Heart left ventricle (tissue), 16 donors: ENCODE data around the gene TNIK. TPM values are rescaled to one million over a fixed set of nuclear protein-coding genes. Genes with fewer than 3 reads are reported as not detected.

Experiments used
- ATAC-seq, 4 donors: fragments of 200-7000 bp; cut with Tn5 transposase; one replicate each; pipeline ENCODE4 v1.9.1; 2020 to 2022; ENCODE audit warnings: moderate library complexity in 4 of 4, mild to moderate bottlenecking in 3 of 4, moderate number of reproducible peaks in 1 of 4
- DNase-seq, 5 donors: peaks; one replicate each; pipeline ENCODE4 v3.0.0-alpha.2; 2020
- H3K27ac ChIP-seq, 12 donors: fragments of 200-600 bp; sonication (generic) in 4 of 12; one replicate each; pipeline versions ENCODE4 v1.5.0 to v1.8.0; 2016 to 2022; ENCODE audit warnings: mild to moderate bottlenecking in 2 of 12
- H3K27me3 ChIP-seq, 9 donors: fragments of 200-600 bp; sonication (generic) in 2 of 9; one replicate each; pipeline versions ENCODE4 v1.5.1 to v1.8.0; 2016 to 2022; ENCODE audit warnings: mild to moderate bottlenecking in 3 of 9
- H3K36me3 ChIP-seq, 9 donors: fragments of 200-600 bp; sonication (generic) in 2 of 9; one replicate each; pipeline versions ENCODE4 v1.5.0 to v1.8.0; 2018 to 2022; ENCODE audit warnings: mild to moderate bottlenecking in 2 of 9
- H3K4me1 ChIP-seq, 12 donors: fragments of 200-600 bp; sonication (generic) in 4 of 12; one replicate each; pipeline versions ENCODE4 v1.5.0 to v1.8.0; 2016 to 2022; ENCODE audit warnings: mild to moderate bottlenecking in 3 of 12
- H3K4me3 ChIP-seq, 12 donors: fragments of 200-600 bp; sonication (generic) in 4 of 12; one replicate each; pipeline versions ENCODE4 v1.5.0 to v1.8.0; 2017 to 2022; ENCODE audit warnings: mild to moderate bottlenecking in 9 of 12, moderate library complexity in 4 of 12
- H3K9me3 ChIP-seq, 12 donors: fragments of 200-600 bp; sonication (generic) in 4 of 12; one replicate each; pipeline versions ENCODE4 v1.5.0 to v1.8.0; 2016 to 2022; ENCODE audit warnings: mild to moderate bottlenecking in 1 of 12
- POLR2A ChIP-seq, 2 donors: fragments of 450-650 bp; IDR thresholded peaks; one replicate each; pipeline ENCODE4 v1.6.1; 2017; ENCODE audit warnings: antibody characterized with exemption in 2 of 2, mild to moderate bottlenecking in 2 of 2, moderate library complexity in 2 of 2
- WGBS, 4 donors: extraction: QIAGEN DNeasy Blood & Tissue Kit in 2 of 4; methylation state at CpG; one replicate each; pipeline versions ENCODE4 v1.1.5 to v1.1.7; 2013 to 2018; 5-methylcytosine and 5-hydroxymethylcytosine counted together
- intact Hi-C, 10 donors: fragments of 100-400 bp; cut with DNase I; formaldehyde crosslinking; loops; one replicate each; pipeline versions ENCODE4 v1.11.1 to v1.14.2; 2022
- polyA plus RNA-seq, 2 donors: library from polyadenylated mRNA; stranded (reverse); fragments of 200-250 nt; gene quantifications; one replicate each; pipeline ENCODE4 v1.2.3, GENCODE V29; 2013
- total RNA-seq, 9 donors: library from RNA; depleted of rRNA in 2 of 9; stranded (reverse); fragments of >200 nt in 2 of 9; fragmentation: NEBNext Ultra II Directional in 3 of 9; extraction: Animal tissue kit (Norgen Biotek cat#: 25700) in 3 of 9; gene quantifications; one replicate each; pipeline versions ENCODE4 v1.1.0 to v1.2.4, GENCODE V29; 2016 to 2023
- TF ChIP-seq, protein P1 (sequence below), 12 donors: fragments of 200-600 bp; sonication (generic) in 4 of 12; IDR thresholded peaks; one replicate each; pipeline versions ENCODE4 v1.5.0 to v1.8.0; 2018 to 2022; ENCODE audit warnings: antibody characterized with exemption in 12 of 12, mild to moderate bottlenecking in 5 of 12
- donor health status: ischemic (EF 13 %, LVEDD 7.1; RV severe dilation, severe dysfunction).
- donor health status: healthy with polysubstance abuse.
- donor health status: DM: no; HTN: yes; CAD: no.
- donor health status: DM: no; HTN: no; CAD: no.
- donor health status: ischemic (EF 25% LVEDD 6.9; RV normal size, moderate dysfunction).
- donor health status: ischemic (EF 25% LVEDD 5.7; RV mildly dilated, moderate dysfunction).
- donor health status: healthy.
- donor health status: DM: yes; HTN: yes; CAD: no.
- donor health status: ischemic (EF 35%, LVEDD 5.7; RV mildly dilated, moderate dysfunction).
- donor health status: nonischemic (EF 11% LVEDD 7.7; RV severe dilation, severe dysfunction).
- donor health status: DM: yes; HTN: yes; CAD: no.
- donor health status: PGD.
- donor health status: ischemic (EF 29% LVEDD 5.4; RV normal size, mild dysfunction).
- donor health status: nonischemic (EF 23%, LVEDD 6.1; RV moderate dilation, normal function).

Gene TNIK
- total and polyA plus RNA-seq, 11 donors = 12.3 to 51.6 (median 32.4) TPM

DNA sequence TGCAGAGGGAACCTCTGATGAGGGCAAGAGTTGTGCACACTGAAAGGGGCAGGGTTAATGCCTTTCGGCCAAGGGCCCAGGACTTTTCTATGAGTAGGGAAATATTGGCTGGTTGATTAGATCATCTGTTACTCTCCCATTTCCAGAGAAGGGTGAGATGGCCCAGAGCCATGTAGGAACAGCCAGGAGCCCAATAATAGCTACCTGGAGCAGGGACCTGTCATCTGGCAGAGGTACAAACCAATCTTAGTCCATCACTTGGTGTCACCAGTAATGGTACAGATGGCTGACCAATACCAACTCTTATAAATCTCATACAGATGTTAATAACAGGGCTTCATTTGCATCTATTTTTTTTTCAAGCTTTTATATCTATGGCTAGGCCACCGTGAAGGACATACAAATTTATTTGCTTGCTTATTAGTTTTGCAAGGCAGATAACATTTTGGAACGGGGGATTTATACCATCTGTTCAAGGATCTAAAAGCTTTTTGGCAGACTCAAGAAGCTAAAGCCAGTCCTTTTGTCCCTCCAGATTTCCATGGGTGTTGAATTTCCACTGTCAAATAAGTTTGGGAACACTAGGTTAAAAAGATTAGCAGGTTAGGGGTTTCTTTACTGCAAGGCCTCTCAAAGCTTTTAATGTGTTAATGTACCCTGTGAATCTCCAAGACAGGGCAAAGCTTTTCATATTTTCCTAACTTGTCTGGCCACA, 79.3 kb downstream of the TNIK start:
- H3K4me1 ChIP-seq = peaks cover 0 to 71% (median 29%) of the 10 kb centered on the region in 12 donors
- H3K4me3 ChIP-seq = no peak overlapping the region
- no peak for ATAC-seq
- H3K27me3 ChIP-seq = no peaks in the 10 kb centered on the region
- intact Hi-C loops = loop anchor here in 1 of 10 donors (10.0 kb wide), 1 partner anchor 196 kb away; no protein-coding TSS in a partner anchor
- H3K36me3 ChIP-seq = no peaks in the 10 kb centered on the region
- DNase-seq = no peak
- no peak overlapping the region for H3K27ac ChIP-seq
- no peak for TF ChIP-seq POLR2A (IDR thresholded peaks at IDR 0.05)
- TF ChIP-seq, protein P1, sequence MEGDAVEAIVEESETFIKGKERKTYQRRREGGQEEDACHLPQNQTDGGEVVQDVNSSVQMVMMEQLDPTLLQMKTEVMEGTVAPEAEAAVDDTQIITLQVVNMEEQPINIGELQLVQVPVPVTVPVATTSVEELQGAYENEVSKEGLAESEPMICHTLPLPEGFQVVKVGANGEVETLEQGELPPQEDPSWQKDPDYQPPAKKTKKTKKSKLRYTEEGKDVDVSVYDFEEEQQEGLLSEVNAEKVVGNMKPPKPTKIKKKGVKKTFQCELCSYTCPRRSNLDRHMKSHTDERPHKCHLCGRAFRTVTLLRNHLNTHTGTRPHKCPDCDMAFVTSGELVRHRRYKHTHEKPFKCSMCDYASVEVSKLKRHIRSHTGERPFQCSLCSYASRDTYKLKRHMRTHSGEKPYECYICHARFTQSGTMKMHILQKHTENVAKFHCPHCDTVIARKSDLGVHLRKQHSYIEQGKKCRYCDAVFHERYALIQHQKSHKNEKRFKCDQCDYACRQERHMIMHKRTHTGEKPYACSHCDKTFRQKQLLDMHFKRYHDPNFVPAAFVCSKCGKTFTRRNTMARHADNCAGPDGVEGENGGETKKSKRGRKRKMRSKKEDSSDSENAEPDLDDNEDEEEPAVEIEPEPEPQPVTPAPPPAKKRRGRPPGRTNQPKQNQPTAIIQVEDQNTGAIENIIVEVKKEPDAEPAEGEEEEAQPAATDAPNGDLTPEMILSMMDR (IDR thresholded peaks at IDR 0.05) = no peak
- 40 to 48% (median 47%) methylated on average over 3 of the region's 3 CpGs for WGBS, 4 donors
- no peaks in the 10 kb centered on the region for H3K9me3 ChIP-seq

DNA sequence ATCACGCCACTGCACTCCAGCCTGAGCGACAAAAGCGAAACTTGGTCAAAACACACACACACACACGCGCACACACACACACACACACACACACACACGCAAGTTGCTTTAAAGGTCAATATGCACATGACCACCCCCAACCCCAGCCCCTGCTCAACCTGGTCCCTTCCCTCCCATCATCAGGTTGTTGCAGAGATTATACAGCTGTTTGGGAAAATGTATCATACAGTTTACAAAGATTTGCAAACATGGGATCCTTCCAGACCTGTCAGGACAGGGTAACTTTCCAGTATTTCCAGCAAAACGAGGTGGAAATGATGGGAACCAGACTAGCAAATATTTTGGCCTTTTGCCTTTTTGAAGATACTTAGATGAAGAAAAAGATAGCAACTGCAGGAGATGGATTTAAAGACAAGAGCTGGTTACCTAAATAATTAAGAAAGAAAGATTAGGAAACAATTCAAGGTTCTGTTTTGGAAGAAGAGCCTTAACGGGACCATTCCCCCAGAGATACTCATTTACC, 80.2 kb downstream of the TNIK start:
- Histone ChIP-seq H3K36me3 (no peaks in the 10 kb centered on the region), H3K27ac (no peak overlapping the region), H3K4me3 (no peak overlapping the region), H3K27me3 (no peaks in the 10 kb centered on the region), H3K9me3 (no peaks in the 10 kb centered on the region), H3K4me1 (peaks cover 0 to 78% (median 31%) of the 10 kb centered on the region in 12 donors)
- intact Hi-C loops = loop anchor here in 1 of 10 donors (10.0 kb wide), 1 partner anchor 195 kb away; no protein-coding TSS in a partner anchor
- DNase-seq (no peak), ATAC-seq (no peak)
- 66 to 84% (median 75%) methylated on average over 5 to 8 of the region's 8 CpGs for WGBS, 4 donors
- TF ChIP-seq, protein P1 (IDR thresholded peaks at IDR 0.05) = no peak

DNA sequence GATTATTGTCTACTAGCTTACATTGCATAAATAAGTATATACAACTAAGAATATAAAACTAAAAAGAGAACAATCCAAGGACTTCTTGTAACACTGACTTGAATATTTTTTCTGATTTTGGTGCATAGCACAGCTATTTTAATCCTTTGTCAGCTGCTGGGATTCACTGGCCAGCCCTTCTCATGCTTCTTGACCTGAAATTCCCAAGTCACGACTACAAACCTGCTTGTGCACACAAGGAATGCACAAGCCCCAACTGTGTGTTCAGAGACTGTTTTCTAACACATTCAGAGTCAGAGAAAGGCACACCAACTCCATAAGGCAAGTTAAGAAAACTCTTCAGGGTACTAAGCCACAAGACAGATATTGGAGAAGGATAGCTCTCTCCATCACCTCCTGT, 80.9 kb downstream of the TNIK start:
- Histone ChIP-seq H3K4me1 (peaks cover 0 to 78% (median 34%) of the 10 kb centered on the region in 12 donors), H3K36me3 (no peaks in the 10 kb centered on the region), H3K4me3 (no peak overlapping the region), H3K27me3 (no peaks in the 10 kb centered on the region), H3K9me3 (no peaks in the 10 kb centered on the region), H3K27ac (no peak overlapping the region)
- intact Hi-C loops = no loop called here
- 23 to 51% (median 32%) methylated on average over 1 of the region's 1 CpG for WGBS, 4 donors
- DNase-seq (no peak), ATAC-seq (no peak)
- no peak for TF ChIP-seq POLR2A (IDR thresholded peaks at IDR 0.05)
- TF ChIP-seq, protein P1 (IDR thresholded peaks at IDR 0.05) = no peak

DNA sequence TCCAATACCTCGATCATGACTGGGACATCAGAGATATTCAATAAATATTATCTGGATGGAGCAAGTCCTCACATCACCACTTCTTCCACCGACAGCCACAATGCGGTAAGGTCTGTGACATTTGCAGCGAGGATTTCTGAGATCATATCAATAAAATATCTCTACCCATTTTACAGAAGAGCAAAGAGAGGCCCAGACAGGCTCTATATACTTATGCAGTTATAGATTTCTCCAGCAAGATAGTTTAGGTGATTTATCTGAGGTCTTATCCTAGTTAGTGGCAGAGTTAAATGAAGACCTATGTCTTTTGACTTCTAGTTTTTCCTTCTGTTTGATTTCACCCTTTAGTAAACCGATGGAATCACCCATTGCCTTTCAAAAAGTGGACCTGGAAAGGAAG, 81.6 kb downstream of the TNIK start:
- DNase-seq = no peak
- TF ChIP-seq POLR2A (IDR thresholded peaks at IDR 0.05) = no peak
- TF ChIP-seq, protein P1 (IDR thresholded peaks at IDR 0.05) = no peak
- no peak for ATAC-seq

More for the DNA sequence above, 81.6 kb downstream of the TNIK start:
- intact Hi-C loops = no loop called here
- 93 to 98% (median 94%) methylated on average over 5 of the region's 5 CpGs for WGBS, 4 donors
- H3K27me3 ChIP-seq = no peaks in the 10 kb centered on the region
- H3K36me3 ChIP-seq = no peaks in the 10 kb centered on the region
- H3K27ac ChIP-seq = no peak overlapping the region
- H3K4me1 ChIP-seq = peaks cover 0 to 78% (median 40%) of the 10 kb centered on the region in 12 donors
- H3K9me3 ChIP-seq = no peaks in the 10 kb centered on the region
- H3K4me3 ChIP-seq = no peak overlapping the region
